HG03565 (cell line): ENCODE measurements around the gene TPSD1.
"Not testable (repeated sequence)": the region's sequence is repeated elsewhere in the genome, so short reads cannot be mapped to it uniquely, and the experiment has no call there.

Experiments
- ATAC-seq: cut with Tn5 transposase; IDR thresholded peaks from one replicate; pipeline ENCODE4 v1.9.1; 2021; ENCODE audit warnings: mild to moderate bottlenecking, moderate library complexity; ENCODE audit not compliant: unreplicated experiment

Gene TPSD1

DNA sequence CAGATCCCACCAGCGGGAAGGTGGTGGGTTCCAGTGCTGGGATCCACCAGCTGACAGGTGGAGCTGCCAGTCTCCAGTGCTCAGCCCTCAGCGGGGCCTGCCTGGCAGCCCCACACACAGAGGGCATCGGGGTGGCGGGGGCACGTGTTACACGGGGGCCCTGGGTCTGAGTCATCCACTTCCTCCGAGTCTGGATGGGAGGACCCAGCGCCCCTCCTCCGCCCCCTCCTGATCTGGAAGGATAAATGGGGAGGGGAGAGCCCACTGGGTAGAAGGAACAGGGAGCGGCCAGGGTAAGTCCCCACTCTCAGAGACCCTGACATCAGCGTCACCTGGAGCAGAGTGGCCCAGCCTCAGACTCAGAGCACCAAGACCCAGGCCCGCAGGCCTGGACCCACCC is 15.4 kb upstream of the TPSD1 start, which contains the start of gene TPSAB1:
Gene TPSAB1 (plus strand): TSS at position 270 of the 400 bp plus-strand sequence. CDS start 234 bp downstream, outside the sequence.
- ATAC-seq, result not testable (repeated sequence)

DNA sequence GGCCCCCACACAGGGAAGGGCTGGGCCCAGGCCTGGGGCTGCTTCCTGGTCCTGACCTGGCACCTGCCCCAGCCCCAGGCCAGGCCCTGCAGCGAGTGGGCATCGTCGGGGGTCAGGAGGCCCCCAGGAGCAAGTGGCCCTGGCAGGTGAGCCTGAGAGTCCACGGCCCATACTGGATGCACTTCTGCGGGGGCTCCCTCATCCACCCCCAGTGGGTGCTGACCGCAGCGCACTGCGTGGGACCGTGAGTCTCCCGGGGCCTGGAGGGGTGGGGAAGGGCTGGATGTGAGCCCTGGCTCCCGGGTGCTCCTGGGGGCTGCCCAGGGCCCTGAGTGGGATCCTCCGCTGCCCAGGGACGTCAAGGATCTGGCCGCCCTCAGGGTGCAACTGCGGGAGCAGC is 14.8 kb upstream of the TPSD1 start:
- not testable (repeated sequence) for ATAC-seq

DNA sequence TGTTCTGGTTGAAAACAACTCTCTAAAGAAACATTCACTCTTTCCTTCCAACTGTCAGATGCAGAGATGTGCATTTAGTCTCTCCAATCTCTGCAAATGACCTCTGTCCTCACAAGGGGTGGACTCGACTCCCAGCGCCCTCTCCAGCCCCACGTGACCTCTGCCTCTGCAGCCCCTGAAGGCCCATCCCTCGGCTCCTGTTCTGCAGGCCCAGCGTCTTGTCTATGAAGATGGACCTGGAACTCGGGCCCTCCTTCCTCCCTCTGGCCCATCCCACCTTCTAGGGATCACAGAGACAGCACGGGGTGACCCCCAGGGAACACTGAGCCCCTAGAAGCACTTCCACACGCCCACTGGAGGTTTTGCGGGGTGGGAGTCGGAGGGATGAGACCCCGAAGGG is 12.5 kb upstream of the TPSD1 start:
- ATAC-seq, result not testable (repeated sequence)

DNA sequence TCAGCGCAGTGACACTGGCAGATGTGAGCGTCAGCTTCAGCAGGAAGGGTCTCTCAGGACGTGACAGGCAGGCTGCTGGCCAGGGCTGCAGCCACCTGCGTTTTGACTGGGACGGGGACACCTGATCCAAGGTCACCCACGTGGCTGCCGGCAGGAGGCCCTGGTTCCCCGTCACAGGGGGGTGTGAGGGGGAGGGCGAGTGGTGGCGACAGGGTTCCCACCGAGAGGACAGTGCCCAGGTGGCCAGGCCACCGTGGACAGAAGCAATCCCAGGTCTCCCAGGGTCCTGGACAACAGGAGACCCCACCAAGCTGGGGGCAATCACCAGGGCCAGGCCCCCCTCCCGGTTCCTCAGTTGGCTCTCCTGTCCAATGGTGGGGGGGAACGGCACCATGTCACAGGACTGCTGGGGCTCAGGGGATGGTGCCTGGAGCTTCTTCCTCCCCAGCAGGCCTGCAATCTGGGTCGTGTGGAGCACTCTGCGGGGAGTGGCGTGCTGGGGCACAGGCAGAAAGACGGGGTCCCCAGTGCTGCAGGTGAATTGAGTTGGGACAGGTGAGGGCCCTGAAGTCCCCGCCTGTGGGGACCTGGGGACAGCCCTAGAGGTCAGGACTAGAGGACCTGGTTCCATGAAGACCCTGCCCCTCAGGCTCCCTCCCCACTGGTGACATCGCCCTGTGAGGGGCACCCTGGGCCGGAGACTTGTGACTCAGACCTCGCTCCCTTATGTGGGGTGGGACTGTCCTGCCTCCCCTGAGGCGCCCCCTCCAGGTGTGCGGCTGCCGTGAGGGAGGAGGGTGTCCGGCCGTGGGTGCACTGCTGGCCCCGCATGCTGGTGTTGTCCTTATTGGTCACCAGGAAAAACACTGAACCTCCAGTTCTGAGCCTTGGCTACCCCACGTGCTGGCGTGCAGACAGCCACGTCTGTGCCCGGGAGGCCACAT is 11.7 kb upstream of the TPSD1 start:
- ATAC-seq, result not testable (repeated sequence)

DNA sequence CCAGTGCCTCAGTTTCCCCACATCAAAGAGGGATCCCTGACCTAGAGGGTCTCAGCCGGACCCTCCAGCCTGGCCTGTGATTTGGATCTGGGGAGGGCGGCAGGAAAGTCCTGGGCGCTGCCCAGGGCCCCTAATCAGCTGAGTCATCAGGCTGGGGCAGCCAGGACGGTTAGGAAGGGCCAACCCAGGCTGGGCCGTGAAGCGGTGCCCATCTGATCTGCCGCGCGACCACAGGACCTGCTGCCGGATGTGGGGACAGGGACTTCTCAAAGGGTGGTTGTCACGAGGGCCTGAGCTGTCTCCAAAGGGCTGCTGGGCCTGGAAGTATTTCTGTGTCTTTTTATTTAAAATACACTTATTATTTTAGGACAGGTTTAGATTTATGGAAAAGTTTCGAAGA is 11.0 kb upstream of the TPSD1 start:
- no peak for ATAC-seq

DNA sequence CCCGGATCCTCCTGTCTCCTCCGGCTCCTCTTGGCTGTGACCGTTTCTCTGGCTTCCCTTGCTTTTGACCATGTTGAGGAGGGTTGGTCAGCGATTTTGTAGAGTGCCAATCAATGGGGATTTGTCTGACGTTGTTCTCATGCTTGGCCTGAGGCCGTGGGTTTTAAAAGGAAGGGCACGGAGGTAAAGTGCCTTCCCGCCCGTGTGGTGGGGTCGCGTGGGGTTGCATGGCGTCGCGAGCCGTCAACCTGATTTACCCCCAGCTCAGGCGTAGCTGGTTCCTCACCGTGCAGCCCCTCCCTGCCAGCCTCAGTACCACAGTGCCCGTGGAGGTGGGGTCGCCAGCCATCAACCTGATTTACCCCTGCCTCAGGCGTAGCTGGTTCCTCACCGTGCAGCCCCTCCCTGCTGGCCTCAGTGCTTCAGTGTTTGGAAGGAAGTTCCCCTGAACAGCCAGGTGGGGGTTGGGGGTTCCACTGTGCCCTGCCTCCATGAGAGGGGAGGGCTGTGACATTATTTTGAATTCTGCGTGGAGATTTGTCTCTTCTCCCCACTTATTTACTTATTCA is 10.3 kb upstream of the TPSD1 start:
- ATAC-seq, result no peak

DNA sequence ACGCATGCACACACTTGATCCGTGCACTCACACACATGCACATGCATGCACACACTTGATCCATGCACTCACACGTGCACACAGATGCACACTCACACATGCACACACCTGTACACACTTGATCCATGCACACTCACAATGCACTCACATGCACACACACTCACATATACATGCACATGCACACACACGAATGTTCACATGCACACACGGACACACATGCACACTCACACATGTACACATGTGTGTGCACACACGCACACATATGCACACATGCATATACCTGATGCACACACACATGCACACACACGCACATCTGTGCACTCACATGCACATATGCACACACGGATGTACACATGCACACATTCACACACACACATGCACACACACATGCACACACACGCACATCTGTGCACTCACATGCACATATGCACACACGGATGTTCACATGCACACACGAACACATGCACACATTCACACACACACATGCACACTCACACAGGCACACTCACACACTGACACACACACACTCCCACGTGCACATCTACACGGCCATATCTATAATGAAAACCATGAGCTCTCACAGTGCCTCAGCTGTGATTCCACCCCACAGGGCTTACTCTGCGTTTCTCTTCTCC is 7.8 kb upstream of the TPSD1 start:
- not testable (repeated sequence) for ATAC-seq

DNA sequence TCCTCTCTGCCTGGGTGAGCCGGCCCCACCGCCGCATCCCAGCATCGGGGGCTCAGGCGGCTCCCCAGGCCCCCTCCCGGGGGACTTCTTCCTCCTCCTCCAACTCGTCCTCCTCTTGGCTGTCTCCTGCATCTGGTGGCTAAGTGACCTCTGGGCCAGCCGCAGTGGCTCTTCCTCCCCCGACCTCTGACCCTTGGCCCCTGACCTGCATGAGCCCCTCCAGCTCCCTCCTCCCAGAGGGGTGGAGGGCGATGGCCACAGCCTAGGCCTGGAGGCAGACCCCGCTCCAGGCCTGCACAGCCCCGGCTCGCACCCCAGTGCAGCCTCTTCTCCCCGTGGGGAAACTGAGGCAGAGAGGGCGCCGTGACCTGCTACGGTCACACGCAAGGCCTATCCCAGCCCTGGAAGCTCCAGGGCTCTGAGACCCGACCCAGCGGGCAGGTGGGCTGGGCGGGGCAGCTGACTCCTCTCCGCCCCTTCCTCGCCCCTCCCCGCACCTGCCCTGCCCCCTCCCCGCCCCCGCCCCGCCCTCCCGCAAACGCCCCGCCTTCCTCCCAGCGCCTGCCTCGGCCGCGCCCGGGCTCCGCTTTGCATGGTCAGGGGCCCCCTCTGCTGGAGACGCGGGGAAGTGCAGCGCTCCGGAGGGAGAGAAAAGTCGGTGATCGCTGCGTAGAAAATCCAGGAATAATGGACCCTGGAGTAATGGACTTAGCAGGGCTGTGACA is 6.7 kb upstream of the TPSD1 start:
- ATAC-seq, result not testable (repeated sequence)

DNA sequence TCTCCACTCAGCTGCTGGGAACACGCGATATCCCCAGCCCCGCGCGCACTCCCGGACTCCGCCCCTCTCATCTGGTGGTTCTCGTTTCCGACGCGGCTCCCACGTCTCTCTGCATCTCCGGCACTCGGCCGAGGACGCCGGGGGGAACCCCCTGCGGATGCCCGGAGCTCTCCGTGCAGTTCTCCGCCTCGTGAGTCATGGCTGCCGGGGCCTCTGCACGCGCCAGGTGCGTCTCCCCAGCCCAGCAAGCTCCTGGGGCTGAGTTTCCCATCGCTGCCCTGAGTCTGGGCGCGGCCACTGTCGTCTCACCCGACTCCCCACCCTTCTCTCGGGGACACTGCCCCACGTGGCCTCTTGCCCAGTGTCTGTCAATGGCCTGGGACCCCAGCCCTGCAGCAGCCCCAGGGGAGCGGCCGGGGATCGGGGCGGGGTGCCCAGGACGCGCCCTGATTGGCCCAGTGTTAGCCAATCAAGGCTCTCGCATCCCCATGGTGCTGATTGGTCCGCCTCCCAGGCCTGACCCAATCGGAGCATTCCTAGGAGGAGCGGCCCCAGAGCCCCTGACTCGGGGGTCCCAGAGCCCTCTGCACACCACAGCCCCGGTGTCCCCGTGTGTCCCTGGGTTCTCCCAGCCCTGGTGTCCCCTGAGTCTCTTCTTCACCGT is 2.0 kb upstream of the TPSD1 start:
- not testable (repeated sequence) for ATAC-seq

DNA sequence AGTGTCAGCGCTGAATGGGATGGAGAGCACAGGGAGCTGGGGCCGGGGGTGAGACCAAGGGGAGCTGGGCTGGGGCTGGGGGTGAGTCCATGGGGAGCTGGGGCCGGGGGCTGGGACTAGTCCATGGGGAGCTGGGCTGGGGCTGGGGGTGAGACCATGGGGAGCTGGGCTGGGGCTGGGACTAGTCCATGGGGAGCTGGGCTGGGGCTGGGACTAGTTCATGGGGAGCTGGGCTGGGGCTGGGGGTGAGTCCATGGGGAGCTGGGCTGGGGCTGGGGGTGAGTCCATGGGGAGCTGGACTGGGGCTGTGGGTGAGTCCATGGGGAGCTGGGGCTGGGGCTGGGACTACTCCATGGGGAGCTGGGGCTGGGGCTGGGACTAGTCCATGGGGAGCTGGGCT is 1.0 kb upstream of the TPSD1 start:
- ATAC-seq, result not testable (repeated sequence)

DNA sequence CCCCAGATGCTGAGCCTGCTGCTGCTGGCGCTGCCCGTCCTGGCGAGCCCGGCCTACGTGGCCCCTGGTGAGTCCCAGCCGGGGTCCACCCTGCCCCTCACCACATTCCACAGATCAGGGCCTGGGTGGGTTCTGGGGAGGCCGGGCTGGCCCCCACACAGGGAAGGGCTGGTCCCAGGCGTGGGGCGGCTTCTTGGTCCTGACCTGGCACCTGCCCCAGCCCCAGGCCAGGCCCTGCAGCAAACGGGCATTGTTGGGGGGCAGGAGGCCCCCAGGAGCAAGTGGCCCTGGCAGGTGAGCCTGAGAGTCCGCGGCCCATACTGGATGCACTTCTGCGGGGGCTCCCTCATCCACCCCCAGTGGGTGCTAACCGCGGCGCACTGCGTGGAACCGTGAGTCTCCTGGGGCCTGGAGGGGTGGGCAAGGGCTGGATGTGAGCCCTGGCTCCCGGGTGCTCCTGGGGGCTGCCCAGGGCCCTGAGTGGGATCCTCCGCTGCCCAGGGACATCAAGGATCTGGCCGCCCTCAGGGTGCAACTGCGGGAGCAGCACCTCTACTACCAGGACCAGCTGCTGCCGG is 516 bp downstream of the TPSD1 start:
- ATAC-seq, result not testable (repeated sequence)

DNA sequence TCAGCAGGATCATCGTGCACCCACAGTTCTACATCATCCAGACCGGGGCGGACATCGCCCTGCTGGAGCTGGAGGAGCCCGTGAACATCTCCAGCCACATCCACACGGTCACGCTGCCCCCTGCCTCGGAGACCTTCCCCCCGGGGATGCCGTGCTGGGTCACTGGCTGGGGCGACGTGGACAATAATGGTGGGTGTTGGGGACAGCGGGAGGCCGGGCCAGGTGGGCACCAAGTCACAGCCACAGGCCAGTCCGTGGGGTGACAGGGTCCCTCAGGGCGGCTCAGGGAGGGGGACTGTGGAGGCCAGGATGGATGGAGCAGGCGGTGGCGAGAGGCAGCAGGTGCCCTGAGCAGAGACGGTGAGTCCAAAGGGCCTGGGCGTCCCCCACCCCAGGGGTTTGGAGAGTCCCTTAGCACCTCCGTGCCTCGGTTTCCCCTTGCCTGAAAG is 1.0 kb downstream of the TPSD1 start:
- ATAC-seq, result no peak

DNA sequence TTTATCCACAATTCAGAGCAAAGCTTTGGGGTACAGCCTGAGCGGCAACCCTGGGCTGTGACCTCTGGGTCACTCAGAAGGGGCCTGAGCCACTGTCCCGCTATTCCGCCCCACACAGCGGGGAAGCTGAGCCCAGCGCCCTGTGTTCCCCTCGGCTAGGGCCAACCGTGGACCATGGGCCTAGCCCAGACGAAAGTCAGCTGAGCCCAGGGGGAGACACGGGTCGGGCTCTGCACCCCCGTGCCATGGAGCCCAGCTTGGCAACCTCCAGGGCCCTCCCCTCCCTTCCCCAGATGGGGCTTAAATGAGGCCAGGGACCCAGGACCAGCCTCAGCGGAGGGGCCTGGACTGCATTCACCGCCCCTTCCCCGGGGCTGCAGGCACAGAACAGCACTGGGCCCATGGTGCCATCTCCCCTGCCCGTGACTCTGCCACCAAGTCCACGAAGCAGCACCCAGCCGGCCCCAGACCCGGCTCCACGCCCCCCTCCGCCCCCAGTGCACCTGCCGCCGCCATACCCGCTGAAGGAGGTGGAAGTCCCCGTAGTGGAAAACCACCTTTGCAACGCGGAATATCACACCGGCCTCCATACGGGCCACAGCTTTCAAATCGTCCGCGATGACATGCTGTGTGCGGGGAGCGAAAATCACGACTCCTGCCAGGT is 1.8 kb downstream of the TPSD1 start:
- no peak for ATAC-seq

DNA sequence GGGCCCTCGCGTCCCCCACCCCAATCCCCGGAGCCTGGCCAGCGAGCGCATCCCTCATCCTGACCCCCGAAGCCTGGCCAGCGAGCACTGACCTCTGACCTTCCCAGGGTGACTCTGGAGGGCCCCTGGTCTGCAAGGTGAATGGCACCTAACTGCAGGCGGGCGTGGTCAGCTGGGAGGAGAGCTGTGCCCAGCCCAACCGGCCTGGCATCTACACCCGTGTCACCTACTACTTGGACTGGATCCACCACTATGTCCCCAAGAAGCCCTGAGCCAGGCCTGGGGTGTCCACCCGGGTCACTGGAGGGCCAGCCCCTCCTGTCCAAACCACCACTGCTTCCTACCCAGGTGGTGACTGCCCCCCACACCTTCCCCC is 2.3 kb downstream of the TPSD1 start:
- no peak for ATAC-seq

DNA sequence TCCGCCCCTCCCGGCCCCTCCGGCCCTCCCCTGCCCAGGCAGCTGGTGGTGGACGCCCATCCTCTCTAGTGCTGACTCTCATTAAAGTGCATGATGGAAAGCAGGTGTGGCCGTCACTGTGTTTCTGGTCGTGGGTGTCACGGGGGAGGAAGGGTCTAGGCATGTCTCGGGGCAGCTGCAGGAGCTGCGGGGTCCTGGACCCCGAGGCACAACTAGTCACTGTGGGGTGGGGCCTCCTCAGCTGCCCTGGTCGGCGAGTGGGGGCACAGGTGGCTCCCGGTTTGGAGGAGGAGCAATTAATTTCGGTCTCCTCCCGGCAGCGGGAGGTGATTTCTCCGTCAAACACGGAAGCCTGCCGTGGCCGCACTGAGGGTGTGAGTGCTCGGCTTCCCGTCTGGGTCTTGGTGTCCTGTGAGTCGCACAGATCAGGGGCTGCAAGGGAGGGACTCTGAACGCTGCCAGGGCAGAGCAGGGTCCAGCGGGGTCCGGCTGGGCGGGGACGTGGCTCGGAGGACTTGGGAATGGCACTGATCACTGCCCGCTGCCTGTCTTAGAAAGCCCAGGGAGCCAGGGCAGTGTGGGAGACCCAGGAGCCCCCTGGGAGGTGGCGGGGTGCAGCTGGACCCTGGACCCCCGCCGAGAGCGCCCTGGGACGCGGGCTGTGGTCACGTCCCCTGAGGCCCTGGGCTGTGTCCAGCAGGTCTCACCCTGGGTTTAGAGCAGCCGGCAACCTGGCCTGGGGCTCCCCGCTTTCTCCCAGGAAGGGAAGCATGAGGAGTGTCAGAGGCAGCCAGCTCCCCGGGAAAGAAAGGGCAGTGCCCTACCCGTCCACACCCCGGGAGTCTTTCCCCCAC is 3.3 kb downstream of the TPSD1 start:
- no peak for ATAC-seq

DNA sequence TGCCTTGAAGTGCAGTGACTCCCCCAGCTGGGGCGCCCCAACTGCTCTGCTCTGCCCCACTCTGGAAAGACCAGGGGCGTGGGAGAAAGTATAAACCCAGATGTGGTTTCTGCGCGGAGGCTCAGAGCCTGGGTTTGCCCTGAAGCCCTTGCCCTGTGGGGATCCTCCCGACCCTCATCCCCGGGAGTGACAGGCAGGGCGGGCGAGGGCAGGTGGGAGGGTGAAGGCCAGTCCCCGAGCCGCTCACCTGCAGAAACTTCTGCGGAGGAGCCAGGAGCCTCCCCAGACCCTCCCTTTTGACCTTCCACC is 3.8 kb downstream of the TPSD1 start:
- no peak for ATAC-seq

DNA sequence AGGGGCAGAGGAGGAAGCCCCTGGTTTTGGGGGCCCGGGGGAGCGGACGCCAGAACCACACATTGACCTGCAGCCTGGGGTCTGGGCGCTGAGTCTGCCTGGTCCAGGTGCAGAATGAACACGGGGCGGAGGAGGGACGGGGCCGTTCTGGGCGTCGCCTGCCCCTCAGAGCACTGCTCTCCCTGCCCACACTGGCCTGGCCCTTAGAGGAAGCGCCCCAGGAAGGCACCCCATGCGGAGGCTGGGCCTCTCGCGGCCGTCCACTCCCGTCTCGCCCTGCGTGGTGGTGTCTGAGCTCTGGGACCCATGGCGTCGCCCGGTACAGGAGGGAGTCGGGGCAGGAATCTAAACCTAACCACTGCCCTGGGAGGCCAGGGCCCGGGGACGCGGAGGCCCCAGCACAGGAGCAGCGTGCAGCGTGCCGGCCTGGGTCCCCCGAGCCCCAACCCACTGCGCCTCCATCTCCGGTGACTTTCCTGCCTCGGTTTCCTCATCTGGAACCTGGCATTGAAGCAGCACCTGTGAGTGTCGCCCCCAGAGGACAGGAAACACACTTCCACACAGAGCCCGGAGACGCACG is 4.3 kb downstream of the TPSD1 start:
- ATAC-seq, result no peak

DNA sequence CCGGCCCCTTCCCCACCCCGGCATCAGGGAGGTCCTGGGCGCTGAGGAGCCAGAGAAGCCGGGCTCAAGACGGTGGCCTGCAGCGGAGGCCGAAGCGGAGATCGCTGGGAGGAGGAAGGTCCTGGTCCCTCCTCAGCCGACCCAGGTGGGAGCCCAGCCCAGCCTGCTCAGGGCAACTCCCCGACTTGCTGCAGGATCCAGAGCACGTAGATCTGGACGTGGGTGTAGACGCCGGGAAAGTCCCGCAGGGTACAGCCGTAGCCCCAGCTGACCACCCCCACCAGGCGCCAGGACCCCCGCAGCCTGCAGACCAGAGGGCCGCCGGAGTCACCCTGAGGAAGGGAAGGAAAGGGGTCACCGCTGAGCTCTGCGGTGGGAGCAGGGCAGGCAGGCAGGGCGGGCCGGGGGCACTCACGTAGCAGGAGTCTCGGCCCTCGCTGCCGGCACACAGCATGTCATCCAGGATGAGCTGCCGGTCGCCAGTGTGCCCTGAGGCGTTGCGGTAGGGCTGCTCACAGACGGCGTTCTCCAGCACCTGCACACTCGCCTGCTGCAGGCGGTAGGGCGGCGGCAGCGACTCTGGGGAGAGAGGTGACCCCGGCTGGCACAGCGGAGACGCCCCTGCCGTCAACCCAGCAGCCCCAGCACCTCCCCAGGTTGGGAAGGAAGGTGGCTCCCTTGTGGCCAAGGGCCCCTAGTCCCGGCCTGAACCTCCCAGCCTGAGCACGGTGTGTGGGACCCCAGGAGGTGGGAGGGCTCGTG is 5.4 kb downstream of the TPSD1 start:
- ATAC-seq, result no peak
